Measurements from ENCODE around the gene WWOX.

The WWOX gene

DNA sequence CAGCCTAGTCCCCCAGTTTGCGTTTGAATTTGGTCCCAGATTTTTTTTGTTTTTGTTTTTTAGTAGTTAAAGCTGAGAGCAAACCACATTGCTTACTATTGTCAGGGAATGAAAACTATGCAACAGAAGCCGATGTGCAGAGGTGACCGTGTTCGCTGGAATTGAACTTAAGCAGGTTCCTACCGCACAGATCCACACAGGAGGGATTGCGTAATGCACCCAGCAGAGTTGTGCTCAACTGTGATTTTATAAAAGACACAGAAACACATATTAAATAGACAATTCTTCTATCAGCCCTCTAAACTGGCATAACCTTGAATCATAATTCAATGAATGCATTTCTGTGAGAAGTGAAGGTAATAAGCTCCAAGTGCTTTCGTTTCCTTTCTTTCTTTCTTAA, 443.0 kb downstream of the WWOX start:
- H3K27me3 ChIP-seq (replicated peaks; ENCODE audit: insufficient read depth, low read length): no peaks in the 10 kb centered on the region
- H3K4me1 ChIP-seq (ENCODE audit: low read length): no peaks in the 10 kb centered on the region
- no peaks in the 10 kb centered on the region for H3K36me3 ChIP-seq (replicated peaks; ENCODE audit: insufficient read depth, low read length)
- H4K20me1 ChIP-seq (ENCODE audit: insufficient read depth, low read length): no peaks in the 10 kb centered on the region
- H3K4me2 ChIP-seq (ENCODE audit: low read depth, low read length): no peak overlapping the region
- no peaks in the 10 kb centered on the region for H3K9me3 ChIP-seq (replicated peaks; ENCODE audit: insufficient read depth, low read length)
- no peak overlapping the region for H2AFZ ChIP-seq (ENCODE audit: low read length)
- H3F3A ChIP-seq (ENCODE audit: insufficient read depth, low read length): no peaks in the 10 kb centered on the region
- no peak overlapping the region for H3K4me3 ChIP-seq (ENCODE audit: low read length)
- no peaks in the 10 kb centered on the region for H3K9me2 ChIP-seq (replicated peaks; ENCODE audit: insufficient read depth, low read length)
- TF ChIP-seq EZH2phosphoT487 (IDR thresholded peaks at IDR 0.05; ENCODE audit: low read length) (no peak), CTCF (IDR thresholded peaks at IDR 0.05; ENCODE audit: low read length) (no peak), EZH2 (optimal IDR thresholded peaks at IDR 0.05; ENCODE audit: low read depth, low read length) (no peak)
- no peak overlapping the region for H3K9ac ChIP-seq (ENCODE audit: low read length)
- H3K27ac ChIP-seq (ENCODE audit: low read length): no peak overlapping the region
- H3K79me2 ChIP-seq (ENCODE audit: low read length): no peaks in the 10 kb centered on the region
- no peak for DNase-seq

DNA sequence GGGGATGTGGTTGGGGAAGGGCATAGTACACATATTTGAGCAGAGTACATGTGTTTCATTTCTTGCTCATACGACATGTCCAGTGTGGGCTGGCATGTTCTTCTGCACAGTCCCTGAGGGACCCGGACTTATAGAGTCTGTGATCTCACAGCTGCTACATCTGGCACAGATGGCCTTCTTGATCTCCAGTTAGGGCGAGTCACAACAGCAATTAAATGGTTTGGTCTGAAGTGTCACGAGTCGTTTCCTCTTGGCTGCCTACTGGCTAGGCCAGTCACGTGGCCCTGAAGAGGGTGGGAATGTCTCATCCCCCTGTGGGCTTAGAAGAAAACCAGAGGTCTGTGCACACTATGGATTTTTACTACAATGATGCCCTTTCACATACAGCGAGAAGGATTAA, 443.6 kb downstream of the WWOX start:
- Histone ChIP-seq H3K4me3 (ENCODE audit: low read length) (no peak overlapping the region), H3K9me2 (replicated peaks; ENCODE audit: insufficient read depth, low read length) (no peaks in the 10 kb centered on the region), H3K4me1 (ENCODE audit: low read length) (no peaks in the 10 kb centered on the region), H3K9ac (ENCODE audit: low read length) (no peak overlapping the region), H3K27me3 (replicated peaks; ENCODE audit: insufficient read depth, low read length) (no peaks in the 10 kb centered on the region), H2AFZ (ENCODE audit: low read length) (no peak overlapping the region), H3K27ac (ENCODE audit: low read length) (no peak overlapping the region), H3K79me2 (ENCODE audit: low read length) (no peaks in the 10 kb centered on the region), H3K9me3 (replicated peaks; ENCODE audit: insufficient read depth, low read length) (no peaks in the 10 kb centered on the region), H3F3A (ENCODE audit: insufficient read depth, low read length) (no peaks in the 10 kb centered on the region), H4K20me1 (ENCODE audit: insufficient read depth, low read length) (no peaks in the 10 kb centered on the region), H3K4me2 (ENCODE audit: low read depth, low read length) (no peak overlapping the region), H3K36me3 (replicated peaks; ENCODE audit: insufficient read depth, low read length) (no peaks in the 10 kb centered on the region)
- no peak for DNase-seq
- TF ChIP-seq CTCF (IDR thresholded peaks at IDR 0.05; ENCODE audit: low read length) (no peak), EZH2 (optimal IDR thresholded peaks at IDR 0.05; ENCODE audit: low read depth, low read length) (no peak), EZH2phosphoT487 (IDR thresholded peaks at IDR 0.05; ENCODE audit: low read length) (no peak)

- Histone ChIP-seq H3K9me3 (replicated peaks; ENCODE audit: insufficient read depth, low read length) (no peaks in the 10 kb centered on the region), H3K79me2 (ENCODE audit: low read length) (no peaks in the 10 kb centered on the region), H3K9ac (ENCODE audit: low read length) (no peak overlapping the region), H3K27ac (ENCODE audit: low read length) (no peak overlapping the region), H2AFZ (ENCODE audit: low read length) (no peak overlapping the region), H3K4me2 (ENCODE audit: low read depth, low read length) (no peak overlapping the region), H3F3A (ENCODE audit: insufficient read depth, low read length) (no peaks in the 10 kb centered on the region), H3K9me2 (replicated peaks; ENCODE audit: insufficient read depth, low read length) (no peaks in the 10 kb centered on the region), H3K27me3 (replicated peaks; ENCODE audit: insufficient read depth, low read length) (no peaks in the 10 kb centered on the region), H3K4me3 (ENCODE audit: low read length) (no peak overlapping the region), H3K36me3 (replicated peaks; ENCODE audit: insufficient read depth, low read length) (no peaks in the 10 kb centered on the region), H3K4me1 (ENCODE audit: low read length) (no peaks in the 10 kb centered on the region), H4K20me1 (ENCODE audit: insufficient read depth, low read length) (no peaks in the 10 kb centered on the region)
- DNase-seq: no peak
- TF ChIP-seq CTCF (IDR thresholded peaks at IDR 0.05; ENCODE audit: low read length) (no peak), EZH2phosphoT487 (IDR thresholded peaks at IDR 0.05; ENCODE audit: low read length) (no peak), EZH2 (optimal IDR thresholded peaks at IDR 0.05; ENCODE audit: low read depth, low read length) (no peak)
Measured at GRCh38 chr16:78549366-78549765, 449.9 kb downstream of the WWOX start.

All from MM.1S (cell line).